Effector memory CD4-positive, alpha-beta T cell (primary cell): Measurements from ENCODE around the gene TMEM14A.
"Not testable (repeated sequence)": the region's sequence is repeated elsewhere in the genome, so short reads cannot be mapped to it uniquely, and the experiment has no call there.

ENCODE experiments used
- DNase-seq, 3 donors: peaks; one replicate each; pipeline ENCODE4 v3.0.0-alpha.2; 2020
- H3K27ac ChIP-seq: 2 replicates; pipeline ENCODE4 v1.7.0; 2013; ENCODE audit warnings: mild to moderate bottlenecking, low read length, moderate library complexity; ENCODE audit not compliant: insufficient read depth, poor library complexity, severe bottlenecking
- H3K27me3 ChIP-seq: replicated peaks from 2 replicates; pipeline ENCODE4 v1.7.0; 2013; ENCODE audit warnings: mild to moderate bottlenecking, low read length; ENCODE audit not compliant: insufficient read depth, control insufficient read depth, poor library complexity, severe bottlenecking
- H3K36me3 ChIP-seq: 2 replicates; pipeline ENCODE4 v1.7.0; 2013; ENCODE audit warnings: mild to moderate bottlenecking, low read length, moderate library complexity; ENCODE audit not compliant: control insufficient read depth, insufficient read depth
- H3K4me1 ChIP-seq: 2 replicates; pipeline ENCODE4 v1.7.0; 2013; ENCODE audit warnings: low read length, mild to moderate bottlenecking; ENCODE audit not compliant: control insufficient read depth, insufficient read depth, poor library complexity, severe bottlenecking
- H3K4me3 ChIP-seq: 2 replicates; pipeline ENCODE4 v1.7.0; 2013; ENCODE audit warnings: low read length, low read depth, mild to moderate bottlenecking; ENCODE audit not compliant: insufficient read depth, poor library complexity, severe bottlenecking
- H3K9me3 ChIP-seq: 2 replicates; pipeline ENCODE4 v1.7.0; 2013; ENCODE audit warnings: mild to moderate bottlenecking, low read length, moderate library complexity; ENCODE audit not compliant: control insufficient read depth

Gene TMEM14A

GRCh38 chr6:52689857-52690256 is 18.9 kb downstream of the TMEM14A start:
- no peaks in the 10 kb centered on the region for H3K36me3 ChIP-seq
- no peaks in the 10 kb centered on the region for H3K4me1 ChIP-seq
- no peaks in the 10 kb centered on the region for H3K9me3 ChIP-seq
- H3K27ac ChIP-seq = no peak overlapping the region
- no peaks in the 10 kb centered on the region for H3K27me3 ChIP-seq
- no peak overlapping the region for H3K4me3 ChIP-seq
- no peak for DNase-seq

- Histone ChIP-seq H3K4me1 (no peaks in the 10 kb centered on the region), H3K27ac (no peak overlapping the region), H3K4me3 (no peak overlapping the region), H3K27me3 (no peaks in the 10 kb centered on the region), H3K9me3 (no peaks in the 10 kb centered on the region), H3K36me3 (no peaks in the 10 kb centered on the region)
- no peak for DNase-seq
These were observed 20.8 kb downstream of the TMEM14A start for GRCh38 chr6:52691718-52692117.

- no peak overlapping the region for H3K27ac ChIP-seq
These were observed 22.9 kb downstream of the TMEM14A start for GRCh38 chr6:52693773-52694172.

GRCh38 chr6:52694404-52694803 is 23.5 kb downstream of the TMEM14A start:
- H3K27me3 ChIP-seq = no peaks in the 10 kb centered on the region
- H3K4me3 ChIP-seq = no peak overlapping the region
- no peak for DNase-seq
- H3K27ac ChIP-seq = no peak overlapping the region
- no peaks in the 10 kb centered on the region for H3K4me1 ChIP-seq
- H3K9me3 ChIP-seq = no peaks in the 10 kb centered on the region
- no peaks in the 10 kb centered on the region for H3K36me3 ChIP-seq

More at GRCh38 chr6:52693773-52694172, 22.9 kb downstream of the TMEM14A start:
- no peaks in the 10 kb centered on the region for H3K9me3 ChIP-seq
- H3K4me3 ChIP-seq = no peak overlapping the region
- no peaks in the 10 kb centered on the region for H3K27me3 ChIP-seq
- H3K36me3 ChIP-seq = no peaks in the 10 kb centered on the region
- no peaks in the 10 kb centered on the region for H3K4me1 ChIP-seq
- DNase-seq = no peak

- no peaks in the 10 kb centered on the region for H3K27me3 ChIP-seq
- H3K9me3 ChIP-seq = no peaks in the 10 kb centered on the region
- H3K36me3 ChIP-seq = no peaks in the 10 kb centered on the region
- no peak overlapping the region for H3K27ac ChIP-seq
- no peak overlapping the region for H3K4me3 ChIP-seq
- DNase-seq = no peak
- H3K4me1 ChIP-seq = no peaks in the 10 kb centered on the region
These were observed 25.5 kb downstream of the TMEM14A start for GRCh38 chr6:52696418-52696817.

- no peaks in the 10 kb centered on the region for H3K36me3 ChIP-seq
- H3K4me1 ChIP-seq = no peaks in the 10 kb centered on the region
- H3K27me3 ChIP-seq = no peaks in the 10 kb centered on the region
- no peak overlapping the region for H3K4me3 ChIP-seq
- no peaks in the 10 kb centered on the region for H3K9me3 ChIP-seq
- no peak overlapping the region for H3K27ac ChIP-seq
- DNase-seq = no peak
These were observed 27.0 kb downstream of the TMEM14A start for GRCh38 chr6:52697903-52698302.

- Histone ChIP-seq H3K9me3 (no peaks in the 10 kb centered on the region), H3K27me3 (no peaks in the 10 kb centered on the region), H3K27ac (no peak overlapping the region), H3K4me3 (no peak overlapping the region), H3K36me3 (no peaks in the 10 kb centered on the region), H3K4me1 (no peaks in the 10 kb centered on the region)
- no peak for DNase-seq
These were observed 33.1 kb downstream of the TMEM14A start for GRCh38 chr6:52704060-52704459.

- H3K27ac ChIP-seq, H3K9me3 ChIP-seq, H3K4me1 ChIP-seq, H3K36me3 ChIP-seq, H3K27me3 ChIP-seq, H3K4me3 ChIP-seq, DNase-seq: not testable (repeated sequence)
These were observed 34.0 kb downstream of the TMEM14A start for GRCh38 chr6:52704781-52705502.

GRCh38 chr6:52706001-52706400 is 35.1 kb downstream of the TMEM14A start:
- Histone ChIP-seq H3K4me3 (no peak overlapping the region), H3K4me1 (no peaks in the 10 kb centered on the region), H3K36me3 (no peaks in the 10 kb centered on the region), H3K27me3 (no peaks in the 10 kb centered on the region), H3K27ac (no peak overlapping the region), H3K9me3 (no peaks in the 10 kb centered on the region)
- no peak for DNase-seq

GRCh38 chr6:52707963-52708680 is 37.2 kb downstream of the TMEM14A start:
- Histone ChIP-seq H3K4me3 (no peak overlapping the region), H3K36me3 (no peaks in the 10 kb centered on the region), H3K27ac (no peak overlapping the region), H3K4me1 (no peaks in the 10 kb centered on the region), H3K27me3 (no peaks in the 10 kb centered on the region), H3K9me3 (no peaks in the 10 kb centered on the region)
- DNase-seq = no peak
